HepG2 (cell line): ENCODE data around the gene TUFM. TPM values are rescaled to one million over a fixed set of nuclear protein-coding genes. Genes with fewer than 3 reads are reported as not detected.

Source experiments
- ATF4 ChIP-seq, 2 experiments: fragments of 450-650 bp in 1 of 2; sonication (generic) in 1 of 2; formaldehyde crosslinking; IDR thresholded peaks; 2 replicates each; pipeline versions ENCODE4 v1.5.0 to v1.8.0; 2020 to 2022; ENCODE audit warnings: mild to moderate bottlenecking in 1 of 2, missing genetic modification reagents in 1 of 2
- CREB1 ChIP-seq, 2 experiments: fragments of 450-650 bp in 1 of 2; IDR thresholded peaks; 2 replicates each; pipeline ENCODE4 v1.6.1; 2016 to 2017; ENCODE audit warnings: control low read depth in 1 of 2, mild to moderate bottlenecking in 1 of 2, missing compliant biosample characterization in 1 of 2, missing genetic modification characterization in 1 of 2
- FOXP4 ChIP-seq: sonication (generic); formaldehyde crosslinking; IDR thresholded peaks from 2 replicates; pipeline ENCODE4 v1.4.0; 2020; ENCODE audit warnings: missing genetic modification reagents
- MLLT10 ChIP-seq: sonication (generic); formaldehyde crosslinking; IDR thresholded peaks from 2 replicates; pipeline ENCODE4 v1.4.0; 2020; ENCODE audit warnings: missing genetic modification reagents
- PLSCR1 ChIP-seq: sonication (generic); formaldehyde crosslinking; IDR thresholded peaks from 2 replicates; pipeline ENCODE4 v1.5.0; 2020; ENCODE audit warnings: missing genetic modification reagents, mild to moderate bottlenecking, borderline replicate concordance
- SMARCC2 ChIP-seq: fragments of 450-650 bp; IDR thresholded peaks from 2 replicates; pipeline ENCODE4 v1.6.1; 2017; ENCODE audit warnings: antibody characterized with exemption, mild to moderate bottlenecking
- SRF ChIP-seq: IDR thresholded peaks from 2 replicates; pipeline ENCODE4 v1.6.1; 2011; ENCODE audit warnings: mild to moderate bottlenecking, low read depth, low read length, moderate library complexity
- STAT6 ChIP-seq: sonication (generic); formaldehyde crosslinking; IDR thresholded peaks from 2 replicates; pipeline ENCODE4 v1.4.0; 2020; ENCODE audit warnings: missing genetic modification reagents, mild to moderate bottlenecking, borderline replicate concordance
- TRIM22 ChIP-seq: fragments of 450-650 bp; IDR thresholded peaks from 2 replicates; pipeline ENCODE4 v1.6.1; 2017
- ZNF160 ChIP-seq: sonication (generic); formaldehyde crosslinking; IDR thresholded peaks from 2 replicates; pipeline ENCODE4 v1.8.0; 2022; ENCODE audit warnings: mild to moderate bottlenecking, inconsistent platforms, missing genetic modification reagents
- ZNF337 ChIP-seq: sonication (generic); formaldehyde crosslinking; IDR thresholded peaks from 2 replicates; pipeline ENCODE4 v1.5.1; 2020; ENCODE audit warnings: missing genetic modification reagents, low read depth, mild to moderate bottlenecking, borderline replicate concordance
- ZNF441 ChIP-seq: sonication (generic); formaldehyde crosslinking; IDR thresholded peaks from 2 replicates; pipeline ENCODE4 v1.7.0; 2021; ENCODE audit warnings: missing genetic modification reagents, borderline replicate concordance
- ZNF549 ChIP-seq: sonication (generic); formaldehyde crosslinking; IDR thresholded peaks from 2 replicates; pipeline ENCODE4 v1.5.0; 2020; ENCODE audit warnings: missing genetic modification reagents
- ZNF687 ChIP-seq: sonication (generic); formaldehyde crosslinking; IDR thresholded peaks from 2 replicates; pipeline ENCODE4 v1.5.1; 2020; ENCODE audit warnings: mild to moderate bottlenecking, missing genetic modification reagents, moderate library complexity
- polyA plus RNA-seq, 8 experiments: library from polyadenylated mRNA; depleted of rRNA in 3 of 8; stranded (reverse) in 7 of 8; unstranded in 1 of 8; fragments of >200 nt; fragmentation: Illumina TruSeq in 4 of 8; extraction: Trizol in 4 of 8; gene quantifications; 2 replicates each; pipeline versions ENCODE4 v1.2.1 to v1.2.3, GENCODE V29; 2011 to 2016; ENCODE audit warnings: low read depth in 4 of 8, missing spikeins in 1 of 8, mixed read lengths in 1 of 8; ENCODE audit not compliant: insufficient read depth in 1 of 8
- total RNA-seq, 5 experiments: library from RNA; depleted of rRNA; stranded (reverse); fragments of >200 nt; fragmentation: Illumina TruSeq; extraction: Trizol; gene quantifications; 2 replicates each; pipeline ENCODE4 v1.2.3, GENCODE V29; 2016; ENCODE audit warnings: low read depth in 1 of 5

TUFM gene
- total and polyA plus RNA-seq, 2 of the 13 experiments (the other 11 are each of a cell fraction or from before 2014, with no cell fraction given), result 206 to 298 TPM

- TF ChIP-seq ZNF687 (CRISPR knock-in tag) (peak; percentile 89), ZNF549 (CRISPR knock-in tag) (no peak), CREB1 (IDR thresholded peaks at IDR 0.05) (peak; percentile 98), CREB1 (CRISPR knock-in tag; IDR thresholded peaks at IDR 0.05) (peak; percentile 99), ZNF160 (0 out of 2 replicates have a peak, but pooled peaks have one; percentile 50), ZNF337 (peak; percentile 77), STAT6 (CRISPR knock-in tag) (peak; percentile 91; the same call in 1 of the 2 replicates), SRF (peak; percentile 63; the same call in 1 of the 2 replicates), ZNF441 (CRISPR knock-in tag) (peak; percentile 99), ATF4 (CRISPR knock-in tag; IDR thresholded peaks at IDR 0.05) (peak in 1 of 2 experiments; percentile 60; a peak in 1 of 4 replicates), TRIM22 (no peak), SMARCC2 (no peak), MLLT10 (CRISPR knock-in tag) (peak; percentile 80; the same call in 1 of the 2 replicates), PLSCR1 (no peak), FOXP4 (CRISPR knock-in tag) (peak; percentile 71)
Observed at GRCh38 chr16:28846080-28846932, at the start of gene TUFM (continued).
